Adrenal gland (tissue), 5 donors: Measurements from ENCODE around the gene LGMN.

ENCODE experiments used
- CTCF ChIP-seq, 6 experiments: fragments of 450-650 bp in 4 of 6; fragments of 200-600 bp in 2 of 6; sonication (generic) in 1 of 6; IDR thresholded peaks; 1 replicate in 5 of 6; 2 replicates in 1 of 6; pipeline versions ENCODE4 v1.5.1 to v1.8.0; 2016 to 2021; ENCODE audit warnings: antibody characterized with exemption in 6 of 6, mild to moderate bottlenecking in 2 of 6, moderate library complexity in 1 of 6
- POLR2A ChIP-seq, 2 donors: fragments of 450-650 bp; IDR thresholded peaks; one replicate each; pipeline ENCODE4 v1.6.1; 2017; ENCODE audit warnings: antibody characterized with exemption in 2 of 2, mild to moderate bottlenecking in 2 of 2, moderate library complexity in 1 of 2
- donor health status: DM: no; HTN: no; CAD: no.

DNA sequence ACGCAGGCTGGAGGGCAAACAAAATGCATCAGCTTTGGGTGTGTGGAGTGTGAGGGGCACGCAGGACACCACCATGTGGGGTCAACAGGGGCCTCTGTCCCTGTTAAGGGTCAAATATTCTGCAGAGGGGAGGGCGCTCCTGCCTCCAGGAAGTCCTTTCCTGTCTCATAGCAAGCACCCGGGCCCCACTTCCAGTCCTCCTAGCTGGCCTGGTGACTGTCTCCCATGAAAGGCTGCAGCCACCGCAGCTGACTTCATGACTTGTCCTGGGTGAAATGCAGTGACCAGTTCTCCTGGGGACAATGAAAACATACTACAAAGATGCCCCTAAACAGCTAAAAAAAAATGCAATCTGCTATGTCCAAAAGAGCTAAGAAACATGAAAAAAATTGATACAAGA lies 53.6 kb downstream of the LGMN start:
- TF ChIP-seq CTCF (IDR thresholded peaks at IDR 0.05) (no peak), POLR2A (IDR thresholded peaks at IDR 0.05) (no peak)
